Smooth muscle cell (in vitro differentiated cells): ENCODE data around the gene RAI2. TPM values are rescaled to one million over a fixed set of nuclear protein-coding genes. Genes with fewer than 3 reads are reported as not detected.

Experiments used
- DNase-seq: peaks from one replicate; lab custom pipeline; 2025; ENCODE audit not compliant: unreplicated experiment; lab: John Stamatoyannopoulos, UW
- H2AFZ ChIP-seq: fragments of 200-600 bp; sonication (generic); 2 replicates; pipeline ENCODE4 v1.6.0; 2016; ENCODE audit warnings: antibody characterized with exemption, low read depth, mild to moderate bottlenecking
- H3F3A ChIP-seq: fragments of 200-600 bp; sonication (generic); 2 replicates; pipeline ENCODE4 v1.6.0; 2017; ENCODE audit warnings: antibody characterized with exemption, low read depth
- H3K27ac ChIP-seq: fragments of 200-600 bp; sonication (generic); 2 replicates; pipeline ENCODE4 v1.5.1; 2016; ENCODE audit warnings: low read depth, mild to moderate bottlenecking
- H3K27me3 ChIP-seq: fragments of 200-600 bp; sonication (generic); 2 replicates; pipeline ENCODE4 v1.6.1; 2016; ENCODE audit warnings: low read depth, mild to moderate bottlenecking
- H3K36me3 ChIP-seq: fragments of 200-600 bp; sonication (generic); 2 replicates; pipeline ENCODE4 v1.5.1; 2016; ENCODE audit warnings: low read depth
- H3K4me1 ChIP-seq: fragments of 200-600 bp; sonication (generic); 2 replicates; pipeline ENCODE4 v1.5.1; 2016; ENCODE audit warnings: low read depth
- H3K4me2 ChIP-seq: fragments of 200-600 bp; sonication (generic); 2 replicates; pipeline ENCODE4 v1.6.0; 2016; ENCODE audit warnings: mild to moderate bottlenecking
- H3K4me3 ChIP-seq: fragments of 200-600 bp; sonication (generic); 2 replicates; pipeline ENCODE4 v1.5.1; 2016; ENCODE audit warnings: mild to moderate bottlenecking
- H3K79me2 ChIP-seq: fragments of 200-600 bp; sonication (generic); 2 replicates; pipeline ENCODE4 v1.6.0; 2016; ENCODE audit warnings: low read depth, mild to moderate bottlenecking
- H3K9ac ChIP-seq: fragments of 200-600 bp; sonication (generic); 2 replicates; pipeline ENCODE4 v1.6.0; 2016; ENCODE audit warnings: low read depth
- H3K9me3 ChIP-seq: fragments of 200-600 bp; sonication (generic); replicated peaks from 2 replicates; pipeline ENCODE4 v1.5.1; 2016; ENCODE audit warnings: low read depth
- H4K20me1 ChIP-seq: fragments of 200-600 bp; sonication (generic); 2 replicates; pipeline ENCODE4 v1.6.0; 2016; ENCODE audit warnings: low read depth
- CTCF ChIP-seq: fragments of 200-600 bp; sonication (generic); IDR thresholded peaks from 2 replicates; pipeline ENCODE4 v1.5.1; 2017; ENCODE audit warnings: borderline replicate concordance, mild to moderate bottlenecking, antibody characterized with exemption; ENCODE audit not compliant: insufficient read depth, poor library complexity, severe bottlenecking
- WGBS: methylation state at CpG from one replicate; pipeline ENCODE4 v1.1.7; 2016; ENCODE audit warnings: low lambda C conversion rate; 5-methylcytosine and 5-hydroxymethylcytosine counted together
- polyA plus RNA-seq: library from polyadenylated mRNA; unstranded; fragments of >200 nt; fragmentation: Nextera tagmentation; extraction: Ambion mirVana; gene quantifications from 2 replicates; pipeline ENCODE4 v1.2.1, GENCODE V29; 2016
- total RNA-seq: library from RNA; depleted of rRNA; stranded (reverse); fragments of >200 nt; gene quantifications from 2 replicates; pipeline ENCODE4 v1.2.3, GENCODE V29; 2014

The RAI2 gene
- total and polyA plus RNA-seq, 2 experiments from 2014 or later = 0.72 TPM; not detected in 1

- no peak overlapping the region for H3K27ac ChIP-seq
- no peaks in the 10 kb centered on the region for H3F3A ChIP-seq
- H3K36me3 ChIP-seq = no peaks in the 10 kb centered on the region
- DNase-seq = no peak
- H3K27me3 ChIP-seq = no peaks in the 10 kb centered on the region
- no peak overlapping the region for H3K9ac ChIP-seq
- no peak overlapping the region for H2AFZ ChIP-seq
- no peaks in the 10 kb centered on the region for H4K20me1 ChIP-seq
- no peaks in the 10 kb centered on the region for H3K79me2 ChIP-seq
- WGBS = 66% methylated on average over 2 of the region's 2 CpGs
- no peaks in the 10 kb centered on the region for H3K4me1 ChIP-seq
- no peaks in the 10 kb centered on the region for H3K9me3 ChIP-seq
- no peak overlapping the region for H3K4me3 ChIP-seq
- H3K4me2 ChIP-seq = no peak overlapping the region
- TF ChIP-seq CTCF = no peak
Measured at GRCh38 chrX:17878028-17878670, 17.1 kb upstream of the RAI2 start.

- no peak for DNase-seq
- Histone ChIP-seq H3K36me3 (no peaks in the 10 kb centered on the region), H3K79me2 (no peaks in the 10 kb centered on the region), H3K4me1 (no peaks in the 10 kb centered on the region), H3K9ac (no peak overlapping the region), H4K20me1 (no peaks in the 10 kb centered on the region), H3K4me3 (no peak overlapping the region), H3K4me2 (no peak overlapping the region), H3K27me3 (no peaks in the 10 kb centered on the region), H3K27ac (no peak overlapping the region), H3F3A (no peaks in the 10 kb centered on the region), H2AFZ (no peak overlapping the region), H3K9me3 (peaks cover 3% of the 10 kb centered on the region)
- no peak for TF ChIP-seq CTCF
Measured at GRCh38 chrX:17876135-17876534, 15.0 kb upstream of the RAI2 start.

GRCh38 chrX:17869580-17869979, 8.5 kb upstream of the RAI2 start:
- Histone ChIP-seq H4K20me1 (no peaks in the 10 kb centered on the region), H3F3A (no peaks in the 10 kb centered on the region), H3K4me3 (no peak overlapping the region), H2AFZ (no peak overlapping the region), H3K36me3 (no peaks in the 10 kb centered on the region), H3K4me2 (no peak overlapping the region), H3K79me2 (no peaks in the 10 kb centered on the region), H3K4me1 (no peaks in the 10 kb centered on the region), H3K9me3 (peaks cover 3% of the 10 kb centered on the region), H3K27ac (no peak overlapping the region), H3K27me3 (peaks cover 3% of the 10 kb centered on the region), H3K9ac (no peak overlapping the region)
- DNase-seq = no peak
- WGBS = 86% methylated on average over 2 of the region's 2 CpGs
- TF ChIP-seq CTCF = no peak

- Histone ChIP-seq H3K27me3 (peaks cover 73% of the 10 kb centered on the region), H3K9me3 (no peaks in the 10 kb centered on the region), H3K27ac (no peak overlapping the region), H3F3A (no peaks in the 10 kb centered on the region), H3K4me3 (peak overlapping the region; percentile 44), H3K9ac (no peak overlapping the region), H3K79me2 (no peaks in the 10 kb centered on the region), H3K4me2 (peak overlapping the region; percentile 78), H2AFZ (no peak overlapping the region), H3K36me3 (no peaks in the 10 kb centered on the region), H3K4me1 (no peaks in the 10 kb centered on the region), H4K20me1 (no peaks in the 10 kb centered on the region)
- TF ChIP-seq CTCF = no peak
- WGBS = 55% methylated on average over 8 of the region's 15 CpGs
- DNase-seq = no peak
Measured at GRCh38 chrX:17861489-17862011, 452 bp upstream of the RAI2 start.
